ENCODE results near the gene CD300C.

The CD300C gene

GRCh38 chr17:74542727-74543383 lies 3.1 kb downstream of the CD300C start:
- TF ChIP-seq CTCF (IDR thresholded peaks at IDR 0.05; ENCODE audit: low read depth, low read length, missing control alignments) = no peak
- no peak overlapping the region for H3K4me3 ChIP-seq (ENCODE audit: low read depth, low read length)
- no peaks in the 10 kb centered on the region for H3K36me3 ChIP-seq (replicated peaks)
- H3K27me3 ChIP-seq (replicated peaks) = no peaks in the 10 kb centered on the region
- in situ Hi-C loops (cut with HindIII; ENCODE audit: low pct_ligation_motif_present, low sequenced_read_pairs) = no loop called here
- H3K27ac ChIP-seq = no peak overlapping the region
- no peak for DNase-seq

GRCh38 chr17:74542166-74542565 lies 3.7 kb downstream of the CD300C start:
- Histone ChIP-seq H3K4me3 (ENCODE audit: low read depth, low read length) (no peak overlapping the region), H3K27ac (no peak overlapping the region), H3K27me3 (replicated peaks) (no peaks in the 10 kb centered on the region), H3K36me3 (replicated peaks) (no peaks in the 10 kb centered on the region)
- in situ Hi-C loops (cut with HindIII; ENCODE audit: low pct_ligation_motif_present, low sequenced_read_pairs) = no loop called here
- TF ChIP-seq CTCF (IDR thresholded peaks at IDR 0.05; ENCODE audit: low read depth, low read length, missing control alignments) = no peak
- DNase-seq = no peak

- in situ Hi-C loops (cut with HindIII; ENCODE audit: low pct_ligation_motif_present, low sequenced_read_pairs) = no loop called here
- Histone ChIP-seq H3K4me3 (ENCODE audit: low read depth, low read length) (no peak overlapping the region), H3K36me3 (replicated peaks) (no peaks in the 10 kb centered on the region), H3K27ac (no peak overlapping the region), H3K27me3 (replicated peaks) (no peaks in the 10 kb centered on the region)
- DNase-seq = no peak
- TF ChIP-seq CTCF (IDR thresholded peaks at IDR 0.05; ENCODE audit: low read depth, low read length, missing control alignments) = no peak
Observed at GRCh38 chr17:74541176-74542111, 4.5 kb downstream of the CD300C start.

GRCh38 chr17:74539281-74539820 lies 6.6 kb downstream of the CD300C start:
- no peak for TF ChIP-seq CTCF (IDR thresholded peaks at IDR 0.05; ENCODE audit: low read depth, low read length, missing control alignments)
- Histone ChIP-seq H3K4me3 (ENCODE audit: low read depth, low read length) (no peak overlapping the region), H3K27ac (no peak overlapping the region), H3K36me3 (replicated peaks) (no peaks in the 10 kb centered on the region), H3K27me3 (replicated peaks) (no peaks in the 10 kb centered on the region)
- DNase-seq = no peak
- in situ Hi-C loops (cut with HindIII; ENCODE audit: low pct_ligation_motif_present, low sequenced_read_pairs) = no loop called here

- Histone ChIP-seq H3K27ac (no peak overlapping the region), H3K4me3 (ENCODE audit: low read depth, low read length) (no peak overlapping the region), H3K27me3 (replicated peaks) (no peaks in the 10 kb centered on the region), H3K36me3 (replicated peaks) (no peaks in the 10 kb centered on the region)
- in situ Hi-C loops (cut with HindIII; ENCODE audit: low pct_ligation_motif_present, low sequenced_read_pairs) = no loop called here
- DNase-seq = no peak
- TF ChIP-seq CTCF (IDR thresholded peaks at IDR 0.05; ENCODE audit: low read depth, low read length, missing control alignments) = no peak
Observed at GRCh38 chr17:74536890-74537289, 9.0 kb downstream of the CD300C start.
